SJCRH30 (cell line): ENCODE data around the gene MBD4. TPM values are rescaled to one million over a fixed set of nuclear protein-coding genes. Genes with fewer than 3 reads are reported as not detected.

Experiments used
- DNase-seq, 2 experiments: peaks; one replicate each; pipeline ENCODE4 v3.0.0-alpha.2; 2015 to 2020
- H3K27ac ChIP-seq: fragments of 250-450 bp; sonication (Bioruptor Pico); 2 replicates; pipeline ENCODE4 v1.5.1; 2020; ENCODE audit warnings: mild to moderate bottlenecking, moderate library complexity
- H3K27me3 ChIP-seq: fragments of 250-450 bp; sonication (Bioruptor Pico); 2 replicates; pipeline ENCODE4 v1.5.1; 2020; ENCODE audit warnings: mild to moderate bottlenecking, moderate library complexity
- H3K36me3 ChIP-seq: fragments of 250-450 bp; sonication (Bioruptor Pico); 2 replicates; pipeline ENCODE4 v1.5.1; 2020; ENCODE audit warnings: mild to moderate bottlenecking, moderate library complexity
- H3K4me1 ChIP-seq: fragments of 250-450 bp; sonication (Bioruptor Pico); 2 replicates; pipeline ENCODE4 v1.5.1; 2020; ENCODE audit warnings: mild to moderate bottlenecking, moderate library complexity
- H3K4me3 ChIP-seq: fragments of 250-450 bp; sonication (Bioruptor Pico); 2 replicates; pipeline ENCODE4 v1.5.1; 2020; ENCODE audit warnings: mild to moderate bottlenecking, moderate library complexity
- H3K9me3 ChIP-seq: fragments of 250-450 bp; sonication (Bioruptor Pico); replicated peaks from 2 replicates; pipeline ENCODE4 v1.5.1; 2020; ENCODE audit warnings: mild to moderate bottlenecking, moderate library complexity
- total RNA-seq: library from RNA; depleted of rRNA; stranded (reverse); fragments of >200 nt; shearing (Covaris generic); gene quantifications from 2 replicates; pipeline ENCODE4 v1.2.3, GENCODE V29; 2014

Gene MBD4
- total RNA-seq, 1 experiment from 2014 or later: 36.7 TPM

GRCh38 chr3:129429602-129430001, 10.1 kb downstream of the MBD4 start:
- H3K27me3 ChIP-seq: no peaks in the 10 kb centered on the region
- no peak for DNase-seq
- no peaks in the 10 kb centered on the region for H3K9me3 ChIP-seq
- no peaks in the 10 kb centered on the region for H3K4me1 ChIP-seq
- no peak overlapping the region for H3K27ac ChIP-seq
- H3K36me3 ChIP-seq: peaks cover 49% of the 10 kb centered on the region
- no peak overlapping the region for H3K4me3 ChIP-seq

DNA sequence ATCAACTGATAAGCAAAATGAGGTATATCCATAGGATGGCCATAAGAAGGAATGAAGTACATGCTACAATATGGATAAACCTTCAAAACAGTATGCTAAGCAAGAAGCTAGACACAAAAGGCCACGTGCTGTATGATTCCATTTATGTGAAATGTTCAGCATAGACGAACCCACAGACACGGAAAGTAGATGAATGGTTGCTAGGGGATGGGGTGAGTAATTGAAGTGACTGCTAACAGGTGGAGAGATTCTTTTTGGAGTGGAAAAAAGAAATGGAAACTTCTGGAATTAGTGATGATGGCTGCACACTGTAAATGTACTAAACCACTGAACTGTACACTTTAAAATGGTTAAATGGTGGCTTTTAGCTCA, 10.7 kb downstream of the MBD4 start:
- Histone ChIP-seq H3K4me3 (no peak overlapping the region), H3K4me1 (no peaks in the 10 kb centered on the region), H3K27me3 (no peaks in the 10 kb centered on the region), H3K36me3 (peaks cover 44% of the 10 kb centered on the region), H3K9me3 (no peaks in the 10 kb centered on the region), H3K27ac (no peak overlapping the region)
- DNase-seq: no peak

- Histone ChIP-seq H3K9me3 (no peaks in the 10 kb centered on the region), H3K27me3 (no peaks in the 10 kb centered on the region), H3K4me3 (no peak within 1 kb of the TSS), H3K27ac (no peak within 1 kb of the TSS), H3K4me1 (no peaks in the 10 kb centered on the region), H3K36me3 (peaks cover 40% of the 10 kb centered on the region)
- no peak for DNase-seq
These were observed 11.2 kb downstream of the MBD4 start, which contains the start of gene EFCAB12 for GRCh38 chr3:129428376-129429079. EFCAB12 (minus strand) TSS chr3:129428636; CDS start chr3:129428488, 148 bp downstream.

DNA sequence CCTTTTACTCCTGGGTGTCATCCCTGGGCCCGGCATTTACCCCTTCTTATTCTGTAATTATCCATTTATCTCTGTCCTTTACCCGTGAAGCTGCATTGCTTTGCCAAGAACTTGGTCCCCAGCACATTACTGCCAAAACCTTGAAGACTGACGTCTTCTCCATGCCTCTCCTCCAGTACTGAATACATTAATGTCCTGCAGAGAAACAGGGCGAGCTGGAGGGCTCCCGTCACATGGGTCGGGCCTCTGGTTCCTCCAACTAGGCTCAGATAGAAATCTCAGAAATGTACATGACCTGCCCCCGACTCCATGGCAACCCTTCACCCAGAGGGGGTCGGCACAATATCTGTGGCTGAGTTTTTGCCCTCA, 11.8 kb downstream of the MBD4 start:
- DNase-seq: no peak
- Histone ChIP-seq H3K4me1 (no peaks in the 10 kb centered on the region), H3K9me3 (no peaks in the 10 kb centered on the region), H3K4me3 (no peak overlapping the region), H3K27me3 (no peaks in the 10 kb centered on the region), H3K27ac (no peak overlapping the region), H3K36me3 (peaks cover 36% of the 10 kb centered on the region)

DNA sequence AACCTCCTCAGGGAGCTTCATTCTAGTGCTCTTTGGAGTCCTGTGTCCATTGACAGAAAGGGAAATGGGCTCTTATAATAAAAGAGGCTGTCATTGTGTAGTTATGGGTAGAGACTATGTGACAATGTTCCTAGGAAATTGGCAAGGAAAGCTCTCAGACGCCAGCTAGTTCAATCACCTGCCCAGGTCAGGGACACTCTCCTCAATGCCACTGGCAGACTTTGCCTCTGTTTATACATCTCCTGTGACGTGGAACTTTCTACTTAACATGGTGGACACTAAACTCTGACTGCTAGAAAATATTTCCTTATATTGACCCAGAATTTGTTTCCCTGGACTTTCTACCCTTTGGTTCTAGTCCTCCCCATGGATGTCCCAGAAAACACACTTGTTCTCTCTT, 14.1 kb downstream of the MBD4 start:
- Histone ChIP-seq H3K27ac (no peak overlapping the region), H3K9me3 (no peaks in the 10 kb centered on the region), H3K4me1 (no peaks in the 10 kb centered on the region)

GRCh38 chr3:129425213-129425612, 14.5 kb downstream of the MBD4 start:
- H3K4me3 ChIP-seq: no peak overlapping the region
- DNase-seq: no peak
- no peaks in the 10 kb centered on the region for H3K9me3 ChIP-seq
- H3K27me3 ChIP-seq: no peaks in the 10 kb centered on the region
- peaks cover 10% of the 10 kb centered on the region for H3K36me3 ChIP-seq
- H3K27ac ChIP-seq: no peak overlapping the region
- no peaks in the 10 kb centered on the region for H3K4me1 ChIP-seq

More for the DNA sequence above, 14.1 kb downstream of the MBD4 start:
- H3K4me3 ChIP-seq: no peak overlapping the region
- H3K27me3 ChIP-seq: no peaks in the 10 kb centered on the region
- H3K36me3 ChIP-seq: peaks cover 14% of the 10 kb centered on the region
- no peak for DNase-seq

- no peak for DNase-seq
- Histone ChIP-seq H3K27ac (no peak overlapping the region), H3K27me3 (no peaks in the 10 kb centered on the region), H3K4me3 (no peak overlapping the region), H3K36me3 (peaks cover 5% of the 10 kb centered on the region), H3K9me3 (no peaks in the 10 kb centered on the region), H3K4me1 (no peaks in the 10 kb centered on the region)
These were observed 15.4 kb downstream of the MBD4 start for GRCh38 chr3:129424185-129424841.

GRCh38 chr3:129422897-129423296, 16.9 kb downstream of the MBD4 start:
- Histone ChIP-seq H3K9me3 (no peaks in the 10 kb centered on the region), H3K27me3 (no peaks in the 10 kb centered on the region), H3K36me3 (no peaks in the 10 kb centered on the region), H3K4me3 (no peak overlapping the region), H3K4me1 (no peaks in the 10 kb centered on the region), H3K27ac (no peak overlapping the region)
- no peak for DNase-seq

DNA sequence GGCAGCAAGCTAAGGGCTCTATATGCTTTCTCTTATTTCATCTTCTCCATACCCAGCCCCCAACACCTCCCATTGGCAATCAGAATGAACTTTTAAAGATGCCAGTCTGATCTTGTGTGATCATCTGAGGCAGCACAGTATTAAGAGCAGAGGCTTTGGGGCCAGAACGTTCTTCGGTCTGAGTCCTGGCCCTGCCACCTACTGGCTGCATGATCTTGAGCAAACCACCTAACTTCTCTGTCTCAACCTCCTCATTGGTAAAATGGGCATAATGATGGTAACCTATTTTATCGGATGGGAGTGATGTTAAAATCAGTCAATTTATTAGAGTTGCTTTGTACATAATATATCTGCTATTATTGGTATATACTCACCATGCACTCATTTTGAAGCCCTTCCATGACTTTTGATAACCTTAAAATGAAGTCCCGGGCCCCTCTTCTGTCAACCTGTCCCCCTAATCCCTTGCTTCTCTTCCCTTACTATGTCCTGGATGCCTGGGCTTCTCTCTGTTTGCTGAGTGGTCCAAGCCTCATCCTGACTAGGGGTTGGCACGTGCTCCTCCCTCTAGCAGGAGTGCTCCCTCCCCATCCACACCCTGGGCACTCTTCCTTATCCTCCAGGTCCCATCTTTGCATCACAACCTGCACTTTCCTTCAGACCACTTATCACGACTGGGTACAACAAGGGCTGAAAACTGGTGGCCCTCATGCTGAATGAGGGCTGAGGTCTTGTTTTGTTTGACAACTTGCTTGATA, 17.6 kb downstream of the MBD4 start:
- Histone ChIP-seq H3K4me3 (no peak overlapping the region), H3K36me3 (no peaks in the 10 kb centered on the region), H3K9me3 (no peaks in the 10 kb centered on the region), H3K27ac (no peak overlapping the region), H3K4me1 (no peaks in the 10 kb centered on the region), H3K27me3 (no peaks in the 10 kb centered on the region)
- DNase-seq: no peak

- Histone ChIP-seq H3K36me3 (no peaks in the 10 kb centered on the region), H3K27me3 (no peaks in the 10 kb centered on the region), H3K9me3 (no peaks in the 10 kb centered on the region), H3K4me1 (no peaks in the 10 kb centered on the region), H3K4me3 (no peak overlapping the region), H3K27ac (no peak overlapping the region)
- no peak for DNase-seq
These were observed 18.4 kb downstream of the MBD4 start for GRCh38 chr3:129421236-129421883.

DNA sequence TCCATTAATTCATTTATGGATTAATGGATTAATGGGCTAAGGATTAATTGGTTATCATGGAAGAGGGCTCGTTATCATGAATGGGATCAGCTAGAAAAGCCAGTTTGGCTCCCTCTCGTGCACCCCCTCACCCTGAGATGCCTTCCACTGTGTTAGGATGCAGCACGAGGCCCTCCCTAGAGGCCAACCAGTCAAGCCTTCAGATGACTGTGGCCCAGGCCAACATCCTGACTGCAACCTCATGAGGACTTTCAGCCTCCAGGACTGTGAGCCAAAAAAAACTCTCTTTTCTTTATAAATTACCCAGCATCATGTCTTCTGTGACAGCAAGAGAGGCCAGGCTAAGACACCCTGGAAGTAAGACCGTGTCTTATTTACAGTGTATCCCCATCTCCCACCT, 20.3 kb downstream of the MBD4 start:
- no peak overlapping the region for H3K27ac ChIP-seq
- no peaks in the 10 kb centered on the region for H3K27me3 ChIP-seq
- no peak for DNase-seq
- H3K9me3 ChIP-seq: no peaks in the 10 kb centered on the region
- H3K4me3 ChIP-seq: no peak overlapping the region
- H3K4me1 ChIP-seq: no peaks in the 10 kb centered on the region
- H3K36me3 ChIP-seq: no peaks in the 10 kb centered on the region

DNA sequence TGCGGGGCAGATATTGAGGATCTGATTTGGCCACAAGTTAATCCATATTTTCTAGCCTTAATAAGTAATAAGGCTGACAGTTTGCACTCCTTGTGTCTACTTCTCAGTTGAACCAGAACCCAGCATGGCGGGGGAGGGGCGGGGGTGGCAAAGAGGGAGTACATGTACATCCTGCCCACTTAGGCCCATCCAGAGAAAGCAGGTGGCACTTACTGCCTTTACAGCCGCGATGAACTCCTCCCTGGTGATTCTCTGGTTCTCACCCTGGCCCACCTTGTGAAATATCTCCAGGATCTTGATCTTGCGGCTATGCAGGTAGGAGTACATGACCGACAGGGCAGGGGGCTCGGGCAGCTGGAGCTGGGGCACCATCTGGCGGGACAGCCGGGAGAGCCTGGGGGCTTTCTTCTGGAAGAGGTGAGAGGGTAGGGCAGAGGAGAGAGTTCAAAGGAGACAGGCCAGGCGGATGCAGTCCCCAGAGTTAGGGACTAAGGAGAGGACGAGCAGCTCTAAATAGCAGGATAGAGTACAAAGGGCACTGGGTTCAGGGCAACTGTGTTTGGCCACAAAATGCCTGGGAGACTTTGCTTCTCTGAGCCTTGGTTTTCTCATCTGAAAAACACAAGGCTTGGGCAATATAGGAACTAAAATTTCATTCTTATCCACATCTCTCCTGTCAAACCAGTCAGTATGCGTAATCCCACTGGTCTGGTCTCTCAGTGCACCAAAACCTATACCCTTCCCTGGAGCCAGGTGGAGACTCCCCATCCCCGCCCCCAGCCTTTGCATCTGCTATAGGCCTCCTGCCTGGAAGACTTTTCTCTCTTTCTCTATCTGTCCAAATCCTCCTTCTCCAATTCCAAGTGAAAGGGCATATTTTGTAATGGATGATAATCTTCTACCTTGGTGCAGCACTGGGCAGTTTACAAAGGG, 21.4 kb downstream of the MBD4 start:
- Histone ChIP-seq H3K27ac (no peak overlapping the region), H3K4me1 (no peaks in the 10 kb centered on the region), H3K27me3 (no peaks in the 10 kb centered on the region), H3K4me3 (no peak overlapping the region), H3K36me3 (no peaks in the 10 kb centered on the region), H3K9me3 (no peaks in the 10 kb centered on the region)
- no peak for DNase-seq

DNA sequence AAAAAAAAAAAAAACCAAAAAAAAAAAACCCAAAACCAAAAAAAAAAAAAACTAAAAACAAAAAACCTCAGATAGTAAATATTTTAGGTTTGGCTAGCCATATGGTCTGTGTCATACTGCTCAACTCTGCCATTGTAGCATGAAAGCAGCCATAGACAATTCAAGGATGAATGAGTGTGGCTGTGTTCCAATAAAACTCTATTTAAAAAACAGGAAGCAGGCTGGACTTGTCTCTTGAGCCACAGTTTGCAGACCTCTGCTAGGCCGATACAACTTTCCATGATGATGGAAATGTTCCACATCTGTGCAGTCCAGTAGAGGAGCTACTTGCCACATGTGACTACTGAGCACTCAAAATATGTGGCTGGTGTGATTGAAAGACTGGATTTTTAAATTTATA, 22.4 kb downstream of the MBD4 start:
- DNase-seq: no peak
- no peak overlapping the region for H3K27ac ChIP-seq

GRCh38 chr3:129416415-129416814, 23.3 kb downstream of the MBD4 start:
- Histone ChIP-seq H3K4me1 (no peaks in the 10 kb centered on the region), H3K27ac (no peak overlapping the region), H3K4me3 (no peak overlapping the region), H3K36me3 (no peaks in the 10 kb centered on the region), H3K27me3 (peaks cover 6% of the 10 kb centered on the region), H3K9me3 (no peaks in the 10 kb centered on the region)
- DNase-seq: no peak

More for the DNA sequence above, 22.4 kb downstream of the MBD4 start:
- Histone ChIP-seq H3K9me3 (no peaks in the 10 kb centered on the region), H3K36me3 (no peaks in the 10 kb centered on the region), H3K4me1 (no peaks in the 10 kb centered on the region), H3K4me3 (no peak overlapping the region), H3K27me3 (peaks cover 6% of the 10 kb centered on the region)
